GM10266 (cell line): ENCODE results near the gene MRPL10.

Source experiments
- DNase-seq: peaks from one replicate; pipeline ENCODE4 v3.0.0; 2012; ENCODE audit errors: extremely low spot score
- CTCF ChIP-seq: IDR thresholded peaks from 2 replicates; pipeline ENCODE4 v1.5.1; 2012; ENCODE audit warnings: mild to moderate bottlenecking, low read depth; ENCODE audit not compliant: control insufficient read depth, insufficient read depth; ENCODE audit errors: missing control alignments

MRPL10 gene

GRCh38 chr17:47839071-47839470 lies 7.7 kb upstream of the MRPL10 start:
- DNase-seq: no peak
- TF ChIP-seq CTCF: no peak

- TF ChIP-seq CTCF: no peak
- DNase-seq: no peak
Measured at GRCh38 chr17:47838636-47839035, 7.3 kb upstream of the MRPL10 start.

GRCh38 chr17:47837401-47838039 lies 6.2 kb upstream of the MRPL10 start:
- no peak for TF ChIP-seq CTCF

DNA sequence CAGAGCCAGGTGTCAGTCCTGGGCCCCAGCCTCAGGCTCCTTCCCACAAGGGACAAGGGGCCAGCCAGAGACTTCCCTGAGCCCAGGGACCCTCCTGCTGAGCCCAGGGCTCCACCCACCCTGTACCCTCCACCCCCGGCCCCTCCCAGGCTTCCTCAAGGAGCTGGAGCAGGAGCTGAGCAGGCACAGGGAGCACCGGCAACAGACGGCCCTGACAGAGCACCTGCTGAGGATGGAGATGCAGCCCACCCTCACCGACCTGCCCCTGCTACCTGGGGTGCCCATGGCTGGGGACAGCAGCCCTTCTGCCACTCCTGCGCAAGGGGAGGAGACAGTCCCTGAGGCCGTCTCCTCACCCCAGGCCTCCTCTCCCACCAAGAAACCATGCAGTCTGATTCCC lies 5.3 kb upstream of the MRPL10 start:
- TF ChIP-seq CTCF: no peak
- no peak for DNase-seq

More at GRCh38 chr17:47837401-47838039, 6.2 kb upstream of the MRPL10 start:
- no peak for DNase-seq

- DNase-seq: no peak
- TF ChIP-seq CTCF: no peak
Measured at GRCh38 chr17:47834756-47835155, 3.4 kb upstream of the MRPL10 start.

- TF ChIP-seq CTCF: no peak
- no peak for DNase-seq
Measured at GRCh38 chr17:47831934-47832327, 590 bp upstream of the MRPL10 start.

- no peak for TF ChIP-seq CTCF
- no peak for DNase-seq
Measured at GRCh38 chr17:47830396-47831002, 842 bp downstream of the MRPL10 start.
